ENCODE data around the gene RUNX2. TPM values are rescaled to one million over a fixed set of nuclear protein-coding genes. Genes with fewer than 3 reads are reported as not detected.

Gene RUNX2
- total and polyA plus RNA-seq, 2 of the 8 experiments (the other 6 are each of a cell fraction or from before 2014, with no cell fraction given) = 0.26 to 1.2 TPM

GRCh38 chr6:45458672-45459071, 130.5 kb downstream of the RUNX2 start:
- Histone ChIP-seq H2BK12ac (ENCODE audit: low read depth, low read length) (no peak overlapping the region), H3K23me2 (ENCODE audit: low read depth, low read length) (no peaks in the 10 kb centered on the region), H4K5ac (ENCODE audit: insufficient read length, low read depth, low read length) (no peak overlapping the region), H3K4me1 (replicated peaks in 1 of 4; ENCODE audit: control insufficient read depth in 3 of 4, insufficient read depth in 4 of 4, low read length in 3 of 4) (no peaks in the 10 kb centered on the region), H3K79me2 (ENCODE audit: control insufficient read depth in 1 of 2, insufficient read depth in 2 of 2, low read length in 2 of 2) (no peaks in the 10 kb centered on the region), H4K8ac (ENCODE audit: extremely low read depth, insufficient read depth, low read length) (no peak overlapping the region), H4K20me1 (replicated peaks in 1 of 2; ENCODE audit: control insufficient read depth in 1 of 2, insufficient read depth in 2 of 2, low read length in 2 of 2) (no peaks in the 10 kb centered on the region), H3K4me3 (ENCODE audit: extremely low read depth in 1 of 4, insufficient read depth in 2 of 4, low read depth in 3 of 4, low read length in 4 of 4) (no peak overlapping the region), H3K9ac (replicated peaks in 1 of 4; ENCODE audit: extremely low read depth in 1 of 4, low read depth in 3 of 4, low read length in 3 of 4) (no peak overlapping the region), H3K14ac (ENCODE audit: insufficient read length) (no peak overlapping the region), H3K4ac (replicated peaks; ENCODE audit: insufficient read length, low read depth, low read length) (no peak overlapping the region), H2AK5ac (ENCODE audit: low read depth, low read length) (no peak overlapping the region), H3K27ac (ENCODE audit: low read depth, low read length) (no peak overlapping the region), H2AFZ (ENCODE audit: low read length) (no peak overlapping the region), H3K27me3 (replicated peaks in 1 of 4; ENCODE audit: control insufficient read depth in 3 of 4, extremely low read depth in 1 of 4, insufficient read depth in 3 of 4, low read length in 3 of 4) (no peaks in the 10 kb centered on the region), H2BK20ac (ENCODE audit: low read length) (no peak overlapping the region), H2BK15ac (ENCODE audit: low read length) (no peak overlapping the region), H3K4me2 (ENCODE audit: insufficient read depth in 1 of 2, low read depth in 2 of 2, low read length in 2 of 2) (no peak overlapping the region), H3K36me3 (ENCODE audit: control insufficient read depth in 2 of 4, insufficient read depth in 4 of 4, low read length in 3 of 4) (no peaks in the 10 kb centered on the region), H3K9me3 (ENCODE audit: insufficient read depth in 2 of 2, low read depth in 1 of 2, low read length in 1 of 2) (no peaks in the 10 kb centered on the region), H2BK5ac (ENCODE audit: low read depth, low read length) (no peak overlapping the region), H3K18ac (ENCODE audit: extremely low read depth, low read length) (no peak overlapping the region), H4K91ac (replicated peaks; ENCODE audit: insufficient read length, low read length) (no peak overlapping the region), H2BK120ac (replicated peaks; ENCODE audit: low read depth, low read length) (no peak overlapping the region), H3K56ac (replicated peaks; ENCODE audit: insufficient read length, low read depth, low read length) (no peak overlapping the region), H3K79me1 (ENCODE audit: low read depth, low read length) (no peaks in the 10 kb centered on the region), H3K23ac (ENCODE audit: insufficient read length) (no peak overlapping the region)
- WGBS, 2 experiments (ENCODE audit: extremely low coverage in 1 of 2, insufficient coverage in 1 of 2, insufficient read length in 1 of 2, insufficient replicate concordance in 2 of 2, low coverage in 1 of 2, low lambda C conversion rate in 2 of 2, missing lambda C conversion rate in 1 of 2) = 93% methylated on average over 2 of the region's 2 CpGs; no CpG with 5 or more reads in 1 of the 2 experiments
- DNase-seq (ENCODE audit: low read depth in 1 of 2, low spot score in 2 of 2) = no peak
- ChIA-PET POLR2A (ENCODE audit: partially characterized antibody) (no interaction called here), CTCF (ENCODE audit: partially characterized antibody) (interaction anchor here (0.7 to 1.4 kb wide), 2 partner anchors 42 to 84 kb away, joined by 3 to 4 read pairs; no protein-coding TSS in a partner anchor)
- FAIRE-seq = no peak
- TF ChIP-seq TCF12 (IDR thresholded peaks at IDR 0.05; ENCODE audit: low read depth, low read length) = no peak
- TF ChIP-seq RNF2 (IDR thresholded peaks at IDR 0.05; ENCODE audit: borderline replicate concordance, low read depth, low read length, missing control alignments, poor library complexity, severe bottlenecking) = no peak
- no peak for TF ChIP-seq RFX5 (IDR thresholded peaks at IDR 0.05; ENCODE audit: borderline replicate concordance, low read depth, low read length)
- TF ChIP-seq MAX (IDR thresholded peaks at IDR 0.05) = no peak
- TF ChIP-seq RBBP5 (IDR thresholded peaks at IDR 0.05; ENCODE audit: borderline replicate concordance, low read depth, low read length) = no peak

All from H1 (cell line).